22Rv1 (cell line): Measurements from ENCODE around the gene AGL.
"Not testable (repeated sequence)": the region's sequence is repeated elsewhere in the genome, so short reads cannot be mapped to it uniquely, and the experiment has no call there.

Experiments used
- CTCF ChIP-seq: fragments of 450-650 bp; IDR thresholded peaks from 2 replicates; pipeline ENCODE4 v1.5.1; 2017; ENCODE audit warnings: mild to moderate bottlenecking
- ZFX ChIP-seq: fragments of 450-650 bp; IDR thresholded peaks from 2 replicates; pipeline ENCODE4 v1.6.1; 2017; ENCODE audit warnings: antibody characterized with exemption, borderline replicate concordance

DNA sequence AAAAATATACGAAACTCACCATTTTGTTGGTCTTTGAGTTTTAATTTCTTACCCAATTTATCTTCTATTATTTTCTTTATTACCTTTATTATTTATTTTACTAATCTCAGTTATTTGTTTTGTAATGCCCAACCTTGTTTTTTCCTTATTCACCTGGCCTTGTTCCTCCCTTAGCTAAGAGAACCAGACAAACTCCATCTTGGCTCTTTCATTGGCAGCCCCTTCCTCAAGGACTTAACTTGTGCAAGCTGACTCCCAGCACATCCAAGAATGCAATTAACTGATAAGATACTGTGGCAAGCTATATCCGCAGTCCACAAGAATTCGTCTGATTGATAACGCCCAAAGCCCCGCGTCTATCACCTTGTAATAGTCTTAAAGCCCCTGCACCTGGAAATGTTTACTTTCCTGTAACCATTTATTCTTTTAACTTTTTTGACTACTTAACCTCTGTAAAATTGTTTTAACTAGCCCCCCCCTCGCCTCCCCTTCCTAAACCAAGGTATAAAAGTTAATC is 109.1 kb downstream of the AGL start:
- not testable (repeated sequence) for TF ChIP-seq CTCF, ZFX
